HFF-Myc (cell line): ENCODE results near the gene SLC5A12.

Experiments
- DNase-seq: peaks from one replicate; pipeline ENCODE4 v3.0.0-alpha.2; 2011; ENCODE audit warnings: low read depth; ENCODE audit errors: extremely low read depth
- H3K4me3 ChIP-seq: replicated peaks from 2 replicates; pipeline ENCODE4 v1.5.1; 2011; ENCODE audit warnings: low read depth, mild to moderate bottlenecking, control low read depth, low read length
- TF ChIP-seq, protein P1 (sequence below): IDR thresholded peaks from 2 replicates; pipeline ENCODE4 v1.5.1; 2012; ENCODE audit warnings: mild to moderate bottlenecking, low read depth, low read length, control low read depth; ENCODE audit errors: missing control alignments

The SLC5A12 gene

DNA sequence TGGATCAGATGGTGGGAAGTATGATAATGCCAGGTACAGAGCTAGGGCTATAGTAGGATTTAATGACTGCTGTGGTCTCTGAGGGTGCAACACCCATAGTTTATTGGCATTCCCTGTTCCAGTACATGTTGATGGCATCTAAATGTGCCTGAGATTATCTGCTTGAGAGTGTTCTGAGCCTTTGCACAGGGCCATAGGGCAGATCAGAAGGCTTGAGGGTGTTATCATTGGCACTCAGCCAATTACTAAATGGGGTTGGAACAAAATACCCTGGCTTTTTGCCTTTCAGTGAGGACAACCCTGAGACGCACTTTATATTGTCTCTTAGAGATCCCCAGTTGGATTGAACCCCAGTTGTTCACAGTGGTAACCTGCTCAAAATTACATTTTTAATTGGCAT is 6.7 kb downstream of the SLC5A12 start:
- DNase-seq, result no peak
- H3K4me3 ChIP-seq, result no peak overlapping the region
- TF ChIP-seq, protein P1, sequence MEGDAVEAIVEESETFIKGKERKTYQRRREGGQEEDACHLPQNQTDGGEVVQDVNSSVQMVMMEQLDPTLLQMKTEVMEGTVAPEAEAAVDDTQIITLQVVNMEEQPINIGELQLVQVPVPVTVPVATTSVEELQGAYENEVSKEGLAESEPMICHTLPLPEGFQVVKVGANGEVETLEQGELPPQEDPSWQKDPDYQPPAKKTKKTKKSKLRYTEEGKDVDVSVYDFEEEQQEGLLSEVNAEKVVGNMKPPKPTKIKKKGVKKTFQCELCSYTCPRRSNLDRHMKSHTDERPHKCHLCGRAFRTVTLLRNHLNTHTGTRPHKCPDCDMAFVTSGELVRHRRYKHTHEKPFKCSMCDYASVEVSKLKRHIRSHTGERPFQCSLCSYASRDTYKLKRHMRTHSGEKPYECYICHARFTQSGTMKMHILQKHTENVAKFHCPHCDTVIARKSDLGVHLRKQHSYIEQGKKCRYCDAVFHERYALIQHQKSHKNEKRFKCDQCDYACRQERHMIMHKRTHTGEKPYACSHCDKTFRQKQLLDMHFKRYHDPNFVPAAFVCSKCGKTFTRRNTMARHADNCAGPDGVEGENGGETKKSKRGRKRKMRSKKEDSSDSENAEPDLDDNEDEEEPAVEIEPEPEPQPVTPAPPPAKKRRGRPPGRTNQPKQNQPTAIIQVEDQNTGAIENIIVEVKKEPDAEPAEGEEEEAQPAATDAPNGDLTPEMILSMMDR, result no peak

DNA sequence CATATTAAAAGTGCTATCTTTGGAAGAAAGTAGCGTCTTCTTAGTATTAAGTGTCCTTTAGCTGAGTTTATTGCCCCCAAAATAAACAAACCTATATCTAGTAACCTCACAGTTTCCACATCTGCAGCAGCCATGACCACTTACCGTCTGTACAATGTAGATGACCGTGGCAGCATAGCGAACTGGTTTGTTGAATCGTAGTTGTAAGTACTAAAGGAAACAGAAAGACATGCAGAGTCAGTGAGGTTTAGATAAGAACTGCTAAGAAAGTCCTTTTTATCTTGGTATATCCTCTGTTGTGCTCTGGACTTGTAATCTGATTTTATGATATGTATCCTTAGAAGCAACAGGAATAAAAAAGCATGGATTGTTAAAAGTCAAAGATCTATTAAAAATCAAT is 9.4 kb downstream of the SLC5A12 start:
- H3K4me3 ChIP-seq, result no peak overlapping the region
- TF ChIP-seq, protein P1, result no peak
- no peak for DNase-seq

DNA sequence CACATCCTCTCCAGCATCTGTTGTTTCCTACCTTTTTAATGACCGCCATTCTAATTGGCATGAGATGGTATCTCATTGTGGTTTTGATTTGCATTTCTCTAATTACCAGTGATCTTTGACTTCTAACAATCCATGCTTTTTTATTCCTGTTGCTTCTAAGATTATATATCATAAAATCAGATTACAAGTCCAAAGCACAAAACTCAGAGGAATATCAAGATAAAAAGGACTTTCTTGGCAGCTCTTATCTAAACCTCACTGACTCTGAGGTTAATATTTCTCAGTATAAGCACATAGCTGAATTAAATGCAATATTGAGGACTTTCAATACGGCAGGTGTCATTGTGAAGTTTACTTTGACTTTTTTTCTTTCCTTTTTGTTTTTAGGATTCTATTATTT is 11.4 kb downstream of the SLC5A12 start:
- TF ChIP-seq, protein P1, result no peak
- no peak for DNase-seq
- H3K4me3 ChIP-seq, result no peak overlapping the region

DNA sequence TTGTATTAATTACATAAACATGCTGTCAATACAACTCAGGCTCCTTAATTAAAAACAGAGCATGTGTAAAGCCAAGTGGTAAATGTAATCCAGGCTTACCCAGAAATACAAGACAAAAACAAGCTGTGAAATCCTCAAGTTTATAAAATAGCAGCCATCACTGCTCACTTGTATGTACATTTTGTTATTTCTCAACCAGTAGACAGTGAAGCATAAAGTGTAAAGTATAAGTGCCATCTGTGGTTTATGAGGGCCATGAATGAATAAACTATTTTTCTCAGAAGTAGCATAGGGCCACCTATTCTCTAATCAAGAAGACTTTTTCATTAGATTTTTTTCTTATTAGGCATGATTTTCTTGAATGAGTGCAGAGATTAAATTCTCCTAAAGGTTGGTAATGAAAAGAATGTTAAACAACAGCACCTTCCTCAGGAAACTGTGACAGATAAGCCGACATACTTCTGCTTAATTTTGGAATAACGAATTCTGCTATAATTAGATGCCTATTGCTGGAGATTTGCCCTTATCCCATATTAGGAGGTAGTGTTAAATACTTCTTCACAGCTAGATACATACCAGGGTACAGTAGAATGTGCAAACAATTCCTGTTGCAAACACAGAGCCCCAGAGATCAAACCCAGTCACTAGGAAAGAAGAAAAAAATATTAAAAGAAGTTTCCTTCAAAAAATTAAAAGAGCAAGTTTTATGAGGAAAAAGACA is 13.0 kb downstream of the SLC5A12 start:
- TF ChIP-seq, protein P1, result no peak
- H3K4me3 ChIP-seq, result no peak overlapping the region
- no peak for DNase-seq

DNA sequence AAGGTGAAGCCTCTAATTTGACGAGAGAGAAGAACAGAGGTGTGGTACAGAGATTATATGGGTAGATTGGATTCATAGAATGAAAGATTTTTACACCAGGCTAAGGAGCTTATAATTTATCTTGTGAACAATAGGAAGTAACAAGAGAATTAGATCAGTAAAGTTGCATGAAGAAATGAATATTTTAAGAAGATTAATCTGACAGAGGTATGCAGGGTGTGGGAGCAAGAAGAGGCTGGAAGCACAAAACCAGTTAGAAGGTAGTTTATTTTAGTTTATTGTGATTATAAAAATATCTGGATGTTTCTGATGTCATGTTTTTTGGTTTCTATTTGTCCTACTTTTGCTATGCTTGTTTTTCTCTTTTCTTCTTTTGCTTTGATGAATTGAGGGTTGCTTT is 15.7 kb downstream of the SLC5A12 start:
- no peak for DNase-seq
- TF ChIP-seq, protein P1, result no peak
- H3K4me3 ChIP-seq, result no peak overlapping the region

DNA sequence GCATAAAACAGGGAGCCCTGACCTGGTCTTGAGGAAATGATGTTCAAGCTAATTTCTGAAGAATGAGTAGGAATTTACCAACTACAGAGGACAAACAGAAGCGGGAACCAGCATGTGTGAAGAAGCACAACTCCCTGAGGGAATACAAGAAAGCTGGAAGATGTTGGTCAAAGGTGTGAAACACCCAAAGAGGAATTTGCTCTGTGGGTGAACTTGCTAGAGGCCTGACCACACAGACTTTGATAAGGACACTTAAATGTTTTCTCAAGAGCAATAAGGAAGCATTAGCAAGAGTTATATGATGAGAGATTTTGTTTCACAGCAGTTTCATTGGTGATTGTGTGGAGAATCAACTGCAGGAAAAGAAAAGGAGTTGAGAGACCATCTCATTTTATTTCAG is 17.6 kb downstream of the SLC5A12 start:
- DNase-seq, result no peak
- H3K4me3 ChIP-seq, result no peak overlapping the region
- TF ChIP-seq, protein P1, result no peak
